GM19463 (cell line): Measurements from ENCODE around the gene MLANA.

Experiments used
- ATAC-seq: cut with Tn5 transposase; IDR thresholded peaks from one replicate; pipeline ENCODE4 v1.9.1; 2021; ENCODE audit warnings: mild to moderate bottlenecking, moderate library complexity; ENCODE audit not compliant: unreplicated experiment

Gene MLANA

GRCh38 chr9:5890641-5891040, at the start of gene MLANA:
Gene MLANA, plus strand, starts transcription at chr9:5890889. Its CDS starts 1,586 bp downstream, at chr9:5892475.
- ATAC-seq, result no peak

GRCh38 chr9:5841771-5842573, 48.7 kb upstream of the MLANA start:
- ATAC-seq, result no peak

- no peak for ATAC-seq
These were observed 47.5 kb upstream of the MLANA start for GRCh38 chr9:5842929-5843793.

- ATAC-seq, result no peak
These were observed 46.8 kb upstream of the MLANA start for GRCh38 chr9:5843794-5844471.

- no peak for ATAC-seq
These were observed 45.5 kb upstream of the MLANA start for GRCh38 chr9:5845157-5845531.

- ATAC-seq, result no peak
These were observed 44.6 kb upstream of the MLANA start for GRCh38 chr9:5846096-5846495.

GRCh38 chr9:5846501-5846921, 44.2 kb upstream of the MLANA start:
- no peak for ATAC-seq

GRCh38 chr9:5848372-5848882, 42.3 kb upstream of the MLANA start:
- ATAC-seq, result no peak

GRCh38 chr9:5850724-5851122, 40.0 kb upstream of the MLANA start:
- no peak for ATAC-seq

GRCh38 chr9:5851445-5851844, 39.2 kb upstream of the MLANA start:
- ATAC-seq, result peak; percentile 92

GRCh38 chr9:5852987-5853386, 37.7 kb upstream of the MLANA start:
- ATAC-seq, result no peak

GRCh38 chr9:5853617-5854016, 37.1 kb upstream of the MLANA start:
- no peak for ATAC-seq

- no peak for ATAC-seq
These were observed 36.5 kb upstream of the MLANA start for GRCh38 chr9:5854063-5854790.

GRCh38 chr9:5857928-5858327, 32.8 kb upstream of the MLANA start:
- no peak for ATAC-seq

GRCh38 chr9:5858833-5859232, 31.9 kb upstream of the MLANA start:
- ATAC-seq, result no peak

- ATAC-seq, result no peak
These were observed 27.5 kb upstream of the MLANA start for GRCh38 chr9:5863092-5863746.

- ATAC-seq, result no peak
These were observed 26.2 kb upstream of the MLANA start for GRCh38 chr9:5864446-5864845.

GRCh38 chr9:5866272-5866671, 24.4 kb upstream of the MLANA start:
- ATAC-seq, result no peak

GRCh38 chr9:5866685-5867084, 24.0 kb upstream of the MLANA start:
- ATAC-seq, result no peak

- ATAC-seq, result no peak
These were observed 22.5 kb upstream of the MLANA start for GRCh38 chr9:5868235-5868634.
